SK-N-SH (cell line): ENCODE measurements around the gene SPATC1L.

Source experiments
- ELF1 ChIP-seq: IDR thresholded peaks from 2 replicates; pipeline ENCODE4 v1.4.0; 2012
- EP300 ChIP-seq, 2 experiments: IDR thresholded peaks; 2 replicates each; pipeline versions ENCODE4 v1.4.0 to v1.6.1; 2012; ENCODE audit warnings: borderline replicate concordance in 1 of 2, low read depth in 1 of 2, low read length in 1 of 2
- EZH2phosphoT487 ChIP-seq: fragments of 200-600 bp; sonication (generic); IDR thresholded peaks from 2 replicates; pipeline ENCODE4 v1.6.1; 2017; ENCODE audit warnings: low read depth, mixed run types, mild to moderate bottlenecking, antibody characterized with exemption, moderate library complexity, borderline replicate concordance
- FOXJ3 ChIP-seq: sonication (generic); formaldehyde crosslinking; IDR thresholded peaks from 2 replicates; pipeline ENCODE4 v1.5.1; 2020; ENCODE audit warnings: mild to moderate bottlenecking, missing genetic modification reagents
- GABPA ChIP-seq: IDR thresholded peaks from 2 replicates; pipeline ENCODE4 v1.4.0; 2012; ENCODE audit warnings: low read depth, mild to moderate bottlenecking
- JUND ChIP-seq: IDR thresholded peaks from 2 replicates; pipeline ENCODE4 v1.4.0; 2012
- NRF1 ChIP-seq: IDR thresholded peaks from 2 replicates; pipeline ENCODE4 v1.6.1; 2012; ENCODE audit warnings: low read depth, mild to moderate bottlenecking, low read length
- POLR2AphosphoS5 ChIP-seq: IDR thresholded peaks from 2 replicates; pipeline ENCODE4 v1.6.1; 2012; ENCODE audit warnings: low read depth, low read length
- RAD21 ChIP-seq: IDR thresholded peaks from 2 replicates; pipeline ENCODE4 v1.6.1; 2012; ENCODE audit warnings: mild to moderate bottlenecking, low read length
- TAF1 ChIP-seq: IDR thresholded peaks from 2 replicates; pipeline ENCODE4 v1.6.1; 2012; ENCODE audit warnings: low read depth, mild to moderate bottlenecking, low read length, moderate library complexity, borderline replicate concordance
- TF ChIP-seq, protein P1 (sequence below): IDR thresholded peaks from 2 replicates; pipeline ENCODE4 v1.6.1; 2012; ENCODE audit warnings: mild to moderate bottlenecking, low read depth, low read length, moderate library complexity
- TF ChIP-seq, protein P2 (sequence below): fragments of 200-600 bp; sonication (generic); IDR thresholded peaks from 2 replicates; pipeline ENCODE4 v1.6.1; 2017; ENCODE audit warnings: antibody characterized with exemption, mild to moderate bottlenecking, moderate library complexity
- TF ChIP-seq, protein P3 (sequence below): IDR thresholded peaks from 2 replicates; pipeline ENCODE4 v1.4.0; 2012; ENCODE audit warnings: low read depth

DNA sequence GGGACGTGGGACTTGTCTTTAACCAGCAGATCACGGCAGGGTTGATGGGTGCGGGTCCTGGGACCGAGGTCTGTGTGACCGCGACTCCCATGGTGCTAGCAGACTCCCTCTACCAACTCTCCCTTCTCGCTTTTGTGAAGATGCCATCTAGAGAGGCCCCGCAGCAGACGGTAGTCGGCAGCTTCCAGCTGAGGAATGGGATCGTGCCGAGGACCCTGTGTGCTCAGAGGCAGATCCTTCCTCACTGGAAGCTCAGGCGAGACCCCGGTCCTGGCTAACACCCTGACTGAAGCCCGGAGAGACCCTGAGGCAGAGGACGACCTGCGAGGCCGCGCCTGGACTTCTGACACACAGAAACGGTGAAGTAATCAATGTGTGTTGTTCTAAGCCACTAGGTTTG lies 12.5 kb upstream of the SPATC1L start:
- TF ChIP-seq EZH2phosphoT487: no peak
- TF ChIP-seq, protein P1, sequence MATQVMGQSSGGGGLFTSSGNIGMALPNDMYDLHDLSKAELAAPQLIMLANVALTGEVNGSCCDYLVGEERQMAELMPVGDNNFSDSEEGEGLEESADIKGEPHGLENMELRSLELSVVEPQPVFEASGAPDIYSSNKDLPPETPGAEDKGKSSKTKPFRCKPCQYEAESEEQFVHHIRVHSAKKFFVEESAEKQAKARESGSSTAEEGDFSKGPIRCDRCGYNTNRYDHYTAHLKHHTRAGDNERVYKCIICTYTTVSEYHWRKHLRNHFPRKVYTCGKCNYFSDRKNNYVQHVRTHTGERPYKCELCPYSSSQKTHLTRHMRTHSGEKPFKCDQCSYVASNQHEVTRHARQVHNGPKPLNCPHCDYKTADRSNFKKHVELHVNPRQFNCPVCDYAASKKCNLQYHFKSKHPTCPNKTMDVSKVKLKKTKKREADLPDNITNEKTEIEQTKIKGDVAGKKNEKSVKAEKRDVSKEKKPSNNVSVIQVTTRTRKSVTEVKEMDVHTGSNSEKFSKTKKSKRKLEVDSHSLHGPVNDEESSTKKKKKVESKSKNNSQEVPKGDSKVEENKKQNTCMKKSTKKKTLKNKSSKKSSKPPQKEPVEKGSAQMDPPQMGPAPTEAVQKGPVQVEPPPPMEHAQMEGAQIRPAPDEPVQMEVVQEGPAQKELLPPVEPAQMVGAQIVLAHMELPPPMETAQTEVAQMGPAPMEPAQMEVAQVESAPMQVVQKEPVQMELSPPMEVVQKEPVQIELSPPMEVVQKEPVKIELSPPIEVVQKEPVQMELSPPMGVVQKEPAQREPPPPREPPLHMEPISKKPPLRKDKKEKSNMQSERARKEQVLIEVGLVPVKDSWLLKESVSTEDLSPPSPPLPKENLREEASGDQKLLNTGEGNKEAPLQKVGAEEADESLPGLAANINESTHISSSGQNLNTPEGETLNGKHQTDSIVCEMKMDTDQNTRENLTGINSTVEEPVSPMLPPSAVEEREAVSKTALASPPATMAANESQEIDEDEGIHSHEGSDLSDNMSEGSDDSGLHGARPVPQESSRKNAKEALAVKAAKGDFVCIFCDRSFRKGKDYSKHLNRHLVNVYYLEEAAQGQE: no peak
- TF ChIP-seq, protein P2, sequence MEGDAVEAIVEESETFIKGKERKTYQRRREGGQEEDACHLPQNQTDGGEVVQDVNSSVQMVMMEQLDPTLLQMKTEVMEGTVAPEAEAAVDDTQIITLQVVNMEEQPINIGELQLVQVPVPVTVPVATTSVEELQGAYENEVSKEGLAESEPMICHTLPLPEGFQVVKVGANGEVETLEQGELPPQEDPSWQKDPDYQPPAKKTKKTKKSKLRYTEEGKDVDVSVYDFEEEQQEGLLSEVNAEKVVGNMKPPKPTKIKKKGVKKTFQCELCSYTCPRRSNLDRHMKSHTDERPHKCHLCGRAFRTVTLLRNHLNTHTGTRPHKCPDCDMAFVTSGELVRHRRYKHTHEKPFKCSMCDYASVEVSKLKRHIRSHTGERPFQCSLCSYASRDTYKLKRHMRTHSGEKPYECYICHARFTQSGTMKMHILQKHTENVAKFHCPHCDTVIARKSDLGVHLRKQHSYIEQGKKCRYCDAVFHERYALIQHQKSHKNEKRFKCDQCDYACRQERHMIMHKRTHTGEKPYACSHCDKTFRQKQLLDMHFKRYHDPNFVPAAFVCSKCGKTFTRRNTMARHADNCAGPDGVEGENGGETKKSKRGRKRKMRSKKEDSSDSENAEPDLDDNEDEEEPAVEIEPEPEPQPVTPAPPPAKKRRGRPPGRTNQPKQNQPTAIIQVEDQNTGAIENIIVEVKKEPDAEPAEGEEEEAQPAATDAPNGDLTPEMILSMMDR: no peak
- TF ChIP-seq ELF1: no peak
- TF ChIP-seq, protein P3, sequence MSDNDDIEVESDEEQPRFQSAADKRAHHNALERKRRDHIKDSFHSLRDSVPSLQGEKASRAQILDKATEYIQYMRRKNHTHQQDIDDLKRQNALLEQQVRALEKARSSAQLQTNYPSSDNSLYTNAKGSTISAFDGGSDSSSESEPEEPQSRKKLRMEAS: no peak
- no peak for TF ChIP-seq TAF1
- no peak for TF ChIP-seq POLR2AphosphoS5
- TF ChIP-seq RAD21: no peak
- no peak for TF ChIP-seq NRF1
- no peak for TF ChIP-seq EP300 (IDR thresholded peaks at IDR 0.05; ENCODE audit: borderline replicate concordance in 1 of 2, low read depth in 1 of 2, low read length in 1 of 2)
- TF ChIP-seq FOXJ3 (CRISPR knock-in tag): no peak
- no peak for TF ChIP-seq GABPA
- no peak for TF ChIP-seq JUND
